ENCODE results near the gene KLK1. TPM values are rescaled to one million over a fixed set of nuclear protein-coding genes. Genes with fewer than 3 reads are reported as not detected.

Gene KLK1
- total and polyA plus RNA-seq, 2 donors (not counting 1 experiment from before 2014, with no cell fraction given), result not detected

- Histone ChIP-seq H3K4me3 (replicated peaks in 1 of 4; ENCODE audit: control extremely low read depth in 1 of 4, insufficient read depth in 1 of 4, low read depth in 3 of 4, low read length in 4 of 4) (peak overlapping the region; percentile 38 to 62 (median 56)), H3K27me3 (ENCODE audit: control insufficient read depth, insufficient read depth, low read length) (no peaks in the 10 kb centered on the region), H3K9me3 (ENCODE audit: control insufficient read depth, insufficient read depth, low read depth, low read length) (no peaks in the 10 kb centered on the region), H3K9ac (ENCODE audit: insufficient read depth, low read length) (no peak overlapping the region), H3K79me2 (ENCODE audit: control insufficient read depth, insufficient read depth, low read length) (no peaks in the 10 kb centered on the region), H3K4me1 (ENCODE audit: control insufficient read depth, extremely low read depth, insufficient read depth, low read length) (no peaks in the 10 kb centered on the region), H3K36me3 (ENCODE audit: control insufficient read depth, insufficient read depth, low read length) (no peaks in the 10 kb centered on the region), H3K27ac (ENCODE audit: insufficient read depth, low read length) (no peak overlapping the region), H4K20me1 (ENCODE audit: control insufficient read depth, extremely low read depth, insufficient read depth, low read length) (no peaks in the 10 kb centered on the region), H2AFZ (ENCODE audit: low read length) (peak overlapping the region; percentile 75), H3K4me2 (ENCODE audit: extremely low read depth, insufficient read depth, low read length) (peak overlapping the region; percentile 69)
- DNase-seq (ENCODE audit: low read depth in 2 of 2), result peak in 1 of 2 donors; percentile 5
- TF ChIP-seq, protein P1, sequence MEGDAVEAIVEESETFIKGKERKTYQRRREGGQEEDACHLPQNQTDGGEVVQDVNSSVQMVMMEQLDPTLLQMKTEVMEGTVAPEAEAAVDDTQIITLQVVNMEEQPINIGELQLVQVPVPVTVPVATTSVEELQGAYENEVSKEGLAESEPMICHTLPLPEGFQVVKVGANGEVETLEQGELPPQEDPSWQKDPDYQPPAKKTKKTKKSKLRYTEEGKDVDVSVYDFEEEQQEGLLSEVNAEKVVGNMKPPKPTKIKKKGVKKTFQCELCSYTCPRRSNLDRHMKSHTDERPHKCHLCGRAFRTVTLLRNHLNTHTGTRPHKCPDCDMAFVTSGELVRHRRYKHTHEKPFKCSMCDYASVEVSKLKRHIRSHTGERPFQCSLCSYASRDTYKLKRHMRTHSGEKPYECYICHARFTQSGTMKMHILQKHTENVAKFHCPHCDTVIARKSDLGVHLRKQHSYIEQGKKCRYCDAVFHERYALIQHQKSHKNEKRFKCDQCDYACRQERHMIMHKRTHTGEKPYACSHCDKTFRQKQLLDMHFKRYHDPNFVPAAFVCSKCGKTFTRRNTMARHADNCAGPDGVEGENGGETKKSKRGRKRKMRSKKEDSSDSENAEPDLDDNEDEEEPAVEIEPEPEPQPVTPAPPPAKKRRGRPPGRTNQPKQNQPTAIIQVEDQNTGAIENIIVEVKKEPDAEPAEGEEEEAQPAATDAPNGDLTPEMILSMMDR (conservative IDR thresholded peaks at IDR 0.05 in 1 of 2, IDR thresholded peaks at IDR 0.05 in 1 of 2; ENCODE audit: low read depth in 1 of 2, low read length in 2 of 2), result no peak
- no peak for TF ChIP-seq EZH2 (IDR thresholded peaks at IDR 0.05; ENCODE audit: low read length, missing control alignments)
These were observed 11.7 kb upstream of the KLK1 start for GRCh38 chr19:50835103-50835784.

- H3K4me1 ChIP-seq (ENCODE audit: control insufficient read depth, extremely low read depth, insufficient read depth, low read length), result no peaks in the 10 kb centered on the region
- no peak overlapping the region for H3K9ac ChIP-seq (ENCODE audit: insufficient read depth, low read length)
- H4K20me1 ChIP-seq (ENCODE audit: control insufficient read depth, extremely low read depth, insufficient read depth, low read length), result no peaks in the 10 kb centered on the region
- no peaks in the 10 kb centered on the region for H3K9me3 ChIP-seq (ENCODE audit: control insufficient read depth, insufficient read depth, low read depth, low read length)
- no peak overlapping the region for H3K4me3 ChIP-seq (replicated peaks in 1 of 4; ENCODE audit: control extremely low read depth in 1 of 4, insufficient read depth in 1 of 4, low read depth in 3 of 4, low read length in 4 of 4)
- no peaks in the 10 kb centered on the region for H3K27me3 ChIP-seq (ENCODE audit: control insufficient read depth, insufficient read depth, low read length)
- no peaks in the 10 kb centered on the region for H3K79me2 ChIP-seq (ENCODE audit: control insufficient read depth, insufficient read depth, low read length)
- H3K36me3 ChIP-seq (ENCODE audit: control insufficient read depth, insufficient read depth, low read length), result no peaks in the 10 kb centered on the region
- no peak overlapping the region for H3K4me2 ChIP-seq (ENCODE audit: extremely low read depth, insufficient read depth, low read length)
- no peak for TF ChIP-seq EZH2 (IDR thresholded peaks at IDR 0.05; ENCODE audit: low read length, missing control alignments)
- TF ChIP-seq, protein P1 (conservative IDR thresholded peaks at IDR 0.05 in 1 of 2, IDR thresholded peaks at IDR 0.05 in 1 of 2; ENCODE audit: low read depth in 1 of 2, low read length in 2 of 2), result no peak
- no peak for DNase-seq (ENCODE audit: low read depth in 2 of 2)
- H2AFZ ChIP-seq (ENCODE audit: low read length), result no peak overlapping the region
- no peak overlapping the region for H3K27ac ChIP-seq (ENCODE audit: insufficient read depth, low read length)
These were observed 10.2 kb upstream of the KLK1 start for GRCh38 chr19:50833802-50834167.

- DNase-seq (ENCODE audit: low read depth in 2 of 2), result no peak
These were observed 9.7 kb upstream of the KLK1 start, which contains the start of gene KLK15 for GRCh38 chr19:50833117-50833801. KLK15 (minus strand) TSS chr19:50833574; CDS start chr19:50831492, 2,082 bp downstream.

More at GRCh38 chr19:50833117-50833801, 9.7 kb upstream of the KLK1 start, which contains the start of gene KLK15:
- H3K36me3 ChIP-seq (ENCODE audit: control insufficient read depth, insufficient read depth, low read length), result no peaks in the 10 kb centered on the region
- H3K4me3 ChIP-seq (replicated peaks in 1 of 4; ENCODE audit: control extremely low read depth in 1 of 4, insufficient read depth in 1 of 4, low read depth in 3 of 4, low read length in 4 of 4), result no peak within 1 kb of the TSS
- H3K27ac ChIP-seq (ENCODE audit: insufficient read depth, low read length), result no peak within 1 kb of the TSS
- H3K9me3 ChIP-seq (ENCODE audit: control insufficient read depth, insufficient read depth, low read depth, low read length), result no peaks in the 10 kb centered on the region
- H3K9ac ChIP-seq (ENCODE audit: insufficient read depth, low read length), result no peak within 1 kb of the TSS
- TF ChIP-seq EZH2 (IDR thresholded peaks at IDR 0.05; ENCODE audit: low read length, missing control alignments), result no peak
- TF ChIP-seq, protein P1 (conservative IDR thresholded peaks at IDR 0.05 in 1 of 2, IDR thresholded peaks at IDR 0.05 in 1 of 2; ENCODE audit: low read depth in 1 of 2, low read length in 2 of 2), result no peak
- H3K4me2 ChIP-seq (ENCODE audit: extremely low read depth, insufficient read depth, low read length), result no peak within 1 kb of the TSS
- H2AFZ ChIP-seq (ENCODE audit: low read length), result no peak within 1 kb of the TSS
- no peaks in the 10 kb centered on the region for H3K79me2 ChIP-seq (ENCODE audit: control insufficient read depth, insufficient read depth, low read length)
- H4K20me1 ChIP-seq (ENCODE audit: control insufficient read depth, extremely low read depth, insufficient read depth, low read length), result no peaks in the 10 kb centered on the region
- H3K4me1 ChIP-seq (ENCODE audit: control insufficient read depth, extremely low read depth, insufficient read depth, low read length), result no peaks in the 10 kb centered on the region
- no peaks in the 10 kb centered on the region for H3K27me3 ChIP-seq (ENCODE audit: control insufficient read depth, insufficient read depth, low read length)
